Muscle of leg (tissue), 11 donors: ENCODE results near the gene PCDHGA7. TPM values are rescaled to one million over a fixed set of nuclear protein-coding genes. Genes with fewer than 3 reads are reported as not detected.

Source experiments
- DNase-seq: peaks from one replicate; pipeline ENCODE4 v3.0.0; 2013
- H3K27ac ChIP-seq: one replicate; pipeline ENCODE4 v1.5.1; 2013; ENCODE audit warnings: mild to moderate bottlenecking, low read length, control low read depth
- H3K27me3 ChIP-seq: one replicate; pipeline ENCODE4 v1.6.1; 2013; ENCODE audit warnings: low read length; ENCODE audit not compliant: control insufficient read depth, insufficient read depth
- H3K36me3 ChIP-seq: one replicate; pipeline ENCODE4 v1.6.1; 2013; ENCODE audit warnings: low read length; ENCODE audit not compliant: control insufficient read depth, insufficient read depth
- H3K4me1 ChIP-seq: one replicate; pipeline ENCODE4 v1.6.1; 2013; ENCODE audit warnings: low read length; ENCODE audit not compliant: control insufficient read depth, insufficient read depth
- H3K4me3 ChIP-seq: one replicate; pipeline ENCODE4 v1.5.1; 2013; ENCODE audit warnings: low read length, control low read depth
- H3K9me3 ChIP-seq: replicated peaks from 2 replicates; pipeline ENCODE4 v1.6.1; 2013; ENCODE audit warnings: low read depth, low read length; ENCODE audit not compliant: control insufficient read depth
- WGBS: methylation state at CpG from one replicate; pipeline ENCODE4 v1.1.5; 2013; ENCODE audit warnings: missing lambda C conversion rate; ENCODE audit not compliant: insufficient coverage; 5-methylcytosine and 5-hydroxymethylcytosine counted together
- polyA plus RNA-seq, 8 donors: library from polyadenylated mRNA; unstranded; fragments of 120-200 nt; gene quantifications; one replicate each; pipeline versions ENCODE4 v1.2.1 to v1.2.3, GENCODE V29; 2013; ENCODE audit warnings: inconsistent platforms in 1 of 8, low replicate concordance in 1 of 8; ENCODE audit not compliant: insufficient read length in 8 of 8, insufficient read depth in 1 of 8
- total RNA-seq: library from RNA; stranded (reverse); fragments of 120-200 nt; gene quantifications from one replicate; pipeline ENCODE4 v1.2.4, GENCODE V29; 2013

The PCDHGA7 gene
- total and polyA plus RNA-seq, 9 donors = 1.2 to 2.4 (median 1.5) TPM

GRCh38 chr5:141349917-141350619, 32.5 kb upstream of the PCDHGA7 start, which contains the start of gene PCDHGB1:
Gene PCDHGB1 (plus strand): TSS chr5:141350099. CDS start chr5:141350261, 162 bp downstream.
- peaks cover 3% of the 10 kb centered on the region for H3K27me3 ChIP-seq
- peaks cover 45% of the 10 kb centered on the region for H3K9me3 ChIP-seq
- H3K4me3 ChIP-seq = no peak within 1 kb of the TSS
- H3K27ac ChIP-seq = no peak within 1 kb of the TSS
- WGBS = 34% methylated on average over 27 of the region's 29 CpGs
- DNase-seq = peak; percentile 11
- H3K36me3 ChIP-seq = no peaks in the 10 kb centered on the region
- H3K4me1 ChIP-seq = no peaks in the 10 kb centered on the region

GRCh38 chr5:141351591-141351990, 31.0 kb upstream of the PCDHGA7 start:
- H3K9me3 ChIP-seq = peaks cover 52% of the 10 kb centered on the region
- H3K4me1 ChIP-seq = no peaks in the 10 kb centered on the region
- WGBS = 47% methylated on average over 16 of the region's 36 CpGs

GRCh38 chr5:141354900-141355469, 27.6 kb upstream of the PCDHGA7 start, which contains the start of gene PCDHGA4:
Gene PCDHGA4 (plus strand): TSS chr5:141355021. CDS start chr5:141355108, 87 bp downstream.
- H3K4me3 ChIP-seq = no peak within 1 kb of the TSS
- no peaks in the 10 kb centered on the region for H3K4me1 ChIP-seq
- H3K36me3 ChIP-seq = no peaks in the 10 kb centered on the region
- peaks cover 3% of the 10 kb centered on the region for H3K27me3 ChIP-seq
- no peak within 1 kb of the TSS for H3K27ac ChIP-seq
- peak; percentile 0 for DNase-seq
- peaks cover 59% of the 10 kb centered on the region for H3K9me3 ChIP-seq
- 16% methylated on average over 29 of the region's 29 CpGs for WGBS

More at GRCh38 chr5:141351591-141351990, 31.0 kb upstream of the PCDHGA7 start:
- DNase-seq = no peak
- Histone ChIP-seq H3K27me3 (peaks cover 3% of the 10 kb centered on the region), H3K36me3 (no peaks in the 10 kb centered on the region), H3K4me3 (no peak overlapping the region), H3K27ac (no peak overlapping the region)

GRCh38 chr5:141355641-141356040, 26.9 kb upstream of the PCDHGA7 start:
- H3K4me3 ChIP-seq = no peak overlapping the region
- H3K27me3 ChIP-seq = peaks cover 2% of the 10 kb centered on the region
- 70% methylated on average over 22 of the region's 24 CpGs for WGBS
- peaks cover 60% of the 10 kb centered on the region for H3K9me3 ChIP-seq
- H3K36me3 ChIP-seq = no peaks in the 10 kb centered on the region
- no peak for DNase-seq
- no peak overlapping the region for H3K27ac ChIP-seq
- no peaks in the 10 kb centered on the region for H3K4me1 ChIP-seq

- 75% methylated on average over 3 of the region's 5 CpGs for WGBS
- Histone ChIP-seq H3K27ac (no peak overlapping the region), H3K27me3 (peaks cover 2% of the 10 kb centered on the region), H3K36me3 (no peaks in the 10 kb centered on the region), H3K4me1 (no peaks in the 10 kb centered on the region), H3K4me3 (no peak overlapping the region), H3K9me3 (peaks cover 61% of the 10 kb centered on the region)
- DNase-seq = no peak
These were observed 26.4 kb upstream of the PCDHGA7 start for GRCh38 chr5:141356133-141356532.

GRCh38 chr5:141356950-141357349, 25.6 kb upstream of the PCDHGA7 start:
- Histone ChIP-seq H3K9me3 (peaks cover 61% of the 10 kb centered on the region), H3K4me3 (no peak overlapping the region), H3K27me3 (no peaks in the 10 kb centered on the region), H3K36me3 (no peaks in the 10 kb centered on the region), H3K27ac (no peak overlapping the region), H3K4me1 (no peaks in the 10 kb centered on the region)
- DNase-seq = no peak
- WGBS = 67% methylated on average over 19 of the region's 19 CpGs

GRCh38 chr5:141359790-141360426, 22.6 kb upstream of the PCDHGA7 start, which contains the start of gene PCDHGB2:
Gene PCDHGB2 (plus strand): TSS chr5:141359994. CDS start chr5:141360136, 142 bp downstream.
- DNase-seq = peak; percentile 14
- Histone ChIP-seq H3K9me3 (peaks cover 74% of the 10 kb centered on the region), H3K27ac (no peak within 1 kb of the TSS), H3K27me3 (peaks cover 10% of the 10 kb centered on the region), H3K4me1 (no peaks in the 10 kb centered on the region), H3K4me3 (peak within 1 kb of the TSS; percentile 18), H3K36me3 (no peaks in the 10 kb centered on the region)
- 22% methylated on average over 16 of the region's 24 CpGs for WGBS

- H3K4me3 ChIP-seq = no peak overlapping the region
- no peak overlapping the region for H3K27ac ChIP-seq
- 50% methylated on average over 8 of the region's 15 CpGs for WGBS
- no peaks in the 10 kb centered on the region for H3K36me3 ChIP-seq
- no peak for DNase-seq
- peaks cover 14% of the 10 kb centered on the region for H3K27me3 ChIP-seq
- H3K4me1 ChIP-seq = no peaks in the 10 kb centered on the region
- peaks cover 78% of the 10 kb centered on the region for H3K9me3 ChIP-seq
These were observed 21.9 kb upstream of the PCDHGA7 start for GRCh38 chr5:141360685-141361084.

GRCh38 chr5:141362719-141363118, 19.8 kb upstream of the PCDHGA7 start:
- Histone ChIP-seq H3K9me3 (peaks cover 69% of the 10 kb centered on the region), H3K27me3 (peaks cover 14% of the 10 kb centered on the region), H3K27ac (no peak overlapping the region), H3K36me3 (no peaks in the 10 kb centered on the region), H3K4me1 (no peaks in the 10 kb centered on the region), H3K4me3 (no peak overlapping the region)
- DNase-seq = no peak

- H3K36me3 ChIP-seq = no peaks in the 10 kb centered on the region
- no peaks in the 10 kb centered on the region for H3K4me1 ChIP-seq
- WGBS = 14% methylated on average over 27 of the region's 34 CpGs
- peak within 1 kb of the TSS; percentile 8 for H3K4me3 ChIP-seq
- H3K27me3 ChIP-seq = peaks cover 14% of the 10 kb centered on the region
- no peak within 1 kb of the TSS for H3K27ac ChIP-seq
- DNase-seq = peak; percentile 22
- H3K9me3 ChIP-seq = peaks cover 63% of the 10 kb centered on the region
These were observed 18.4 kb upstream of the PCDHGA7 start, which contains the start of gene PCDHGA5 for GRCh38 chr5:141363952-141364660. Gene PCDHGA5 (plus strand): TSS chr5:141364162. CDS start chr5:141364331, 169 bp downstream.
